Measurements from ENCODE around the gene PEX7. TPM values are rescaled to one million over a fixed set of nuclear protein-coding genes. Genes with fewer than 3 reads are reported as not detected.

PEX7 gene
- total RNA-seq, 1 donor from 2014 or later, result 6.9 TPM

DNA sequence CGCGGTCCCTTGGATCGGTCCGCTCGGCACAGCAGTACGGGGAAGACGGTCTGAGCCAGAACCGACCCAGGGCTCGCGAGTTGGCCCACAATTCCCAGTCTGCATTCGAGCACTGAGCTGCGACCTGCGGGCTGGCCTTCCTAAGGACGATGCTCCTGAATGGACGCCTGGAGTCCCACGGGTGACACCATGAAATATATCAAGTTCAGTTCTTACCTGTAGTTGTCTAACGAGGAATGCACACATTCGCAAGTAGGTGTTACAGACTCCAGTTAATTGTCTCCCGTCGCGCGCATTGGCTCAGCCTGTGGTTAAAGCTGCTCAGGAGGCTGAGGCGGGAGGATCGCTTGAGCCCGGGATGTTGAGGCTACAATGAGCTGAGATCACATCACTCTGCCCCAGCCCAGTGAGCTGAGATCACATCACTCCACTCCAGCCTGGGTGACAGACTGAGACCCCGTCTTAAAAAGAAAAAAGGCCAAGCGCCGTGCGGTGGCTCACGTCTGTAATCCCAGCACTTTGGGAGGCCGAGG is 802 bp downstream of the PEX7 start:
- Mint-ChIP-seq H3K36me3 (ENCODE audit: insufficient read depth) (peaks cover 22% of the 10 kb centered on the region), H3K27ac (peak overlapping the region; percentile 94), H3K4me1 (ENCODE audit: low read depth) (peaks cover 3% of the 10 kb centered on the region), H3K4me3 (ENCODE audit: low read depth) (peak overlapping the region; percentile 87), H3K9me3 (ENCODE audit: low read depth) (no peaks in the 10 kb centered on the region), H3K27me3 (peaks cover 7% of the 10 kb centered on the region)
- TF ChIP-seq CTCF (IDR thresholded peaks at IDR 0.05; ENCODE audit: unreplicated experiment), result no peak
- DNase-seq (ENCODE audit: low spot score, unreplicated experiment), result no peak

GRCh38 chr6:136826216-136826615 is 3.8 kb downstream of the PEX7 start:
- Mint-ChIP-seq H3K9me3 (ENCODE audit: low read depth) (peaks cover 8% of the 10 kb centered on the region), H3K4me1 (ENCODE audit: low read depth) (peaks cover 3% of the 10 kb centered on the region), H3K4me3 (ENCODE audit: low read depth) (no peak overlapping the region), H3K27me3 (no peaks in the 10 kb centered on the region), H3K36me3 (ENCODE audit: insufficient read depth) (peaks cover 47% of the 10 kb centered on the region), H3K27ac (peak overlapping the region; percentile 31)
- DNase-seq (ENCODE audit: low spot score, unreplicated experiment), result no peak
- no peak for TF ChIP-seq CTCF (IDR thresholded peaks at IDR 0.05; ENCODE audit: unreplicated experiment)

- no peak overlapping the region for H3K27ac Mint-ChIP-seq
- H3K4me1 Mint-ChIP-seq (ENCODE audit: low read depth), result no peaks in the 10 kb centered on the region
- peaks cover 23% of the 10 kb centered on the region for H3K9me3 Mint-ChIP-seq (ENCODE audit: low read depth)
- TF ChIP-seq CTCF (IDR thresholded peaks at IDR 0.05; ENCODE audit: unreplicated experiment), result no peak
- no peaks in the 10 kb centered on the region for H3K27me3 Mint-ChIP-seq
- no peak overlapping the region for H3K4me3 Mint-ChIP-seq (ENCODE audit: low read depth)
- peaks cover 58% of the 10 kb centered on the region for H3K36me3 Mint-ChIP-seq (ENCODE audit: insufficient read depth)
- DNase-seq (ENCODE audit: low spot score, unreplicated experiment), result no peak
Observed at GRCh38 chr6:136831873-136832562, 9.6 kb downstream of the PEX7 start.

DNA sequence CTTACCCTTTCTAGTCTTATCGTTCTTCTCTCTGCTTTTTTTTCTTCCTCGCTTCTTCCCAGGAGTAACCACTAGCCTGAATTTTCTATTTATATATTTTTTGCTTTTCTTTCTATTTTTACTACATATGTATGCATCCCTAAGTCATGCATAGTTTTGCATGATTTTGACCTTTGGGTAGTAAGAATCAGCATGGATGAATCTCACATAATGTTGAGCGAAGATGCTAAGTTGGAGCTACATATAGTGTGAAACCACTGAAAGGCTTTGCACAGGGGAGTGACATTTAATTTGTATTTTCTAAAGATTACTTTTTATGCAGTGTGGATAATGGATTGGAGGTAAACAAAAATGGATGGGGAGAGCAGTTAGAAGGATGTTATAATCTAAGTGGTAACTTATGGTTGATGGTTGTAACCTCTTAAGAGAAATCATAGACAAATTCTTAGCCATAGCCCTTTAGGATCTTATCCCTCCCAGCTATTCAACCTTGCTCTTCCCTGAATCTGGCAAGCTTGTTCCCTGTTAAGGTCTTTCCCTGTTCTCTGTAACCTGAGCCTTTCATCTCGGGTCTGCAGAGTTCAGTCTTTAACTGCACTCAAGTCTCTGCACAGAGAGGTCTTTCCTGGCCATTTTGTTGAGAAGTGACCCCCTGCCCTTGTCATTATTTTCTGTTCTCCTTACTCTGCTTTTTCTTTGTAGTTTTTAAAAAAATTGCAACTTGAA is 18.0 kb downstream of the PEX7 start:
- H3K27me3 Mint-ChIP-seq, result no peaks in the 10 kb centered on the region
- no peak for DNase-seq (ENCODE audit: low spot score, unreplicated experiment)
- no peak for TF ChIP-seq CTCF (IDR thresholded peaks at IDR 0.05; ENCODE audit: unreplicated experiment)
- no peaks in the 10 kb centered on the region for H3K9me3 Mint-ChIP-seq (ENCODE audit: low read depth)
- H3K4me3 Mint-ChIP-seq (ENCODE audit: low read depth), result no peak overlapping the region
- H3K36me3 Mint-ChIP-seq (ENCODE audit: insufficient read depth), result peaks cover 2% of the 10 kb centered on the region
- H3K27ac Mint-ChIP-seq, result no peak overlapping the region
- H3K4me1 Mint-ChIP-seq (ENCODE audit: low read depth), result peaks cover 3% of the 10 kb centered on the region

DNA sequence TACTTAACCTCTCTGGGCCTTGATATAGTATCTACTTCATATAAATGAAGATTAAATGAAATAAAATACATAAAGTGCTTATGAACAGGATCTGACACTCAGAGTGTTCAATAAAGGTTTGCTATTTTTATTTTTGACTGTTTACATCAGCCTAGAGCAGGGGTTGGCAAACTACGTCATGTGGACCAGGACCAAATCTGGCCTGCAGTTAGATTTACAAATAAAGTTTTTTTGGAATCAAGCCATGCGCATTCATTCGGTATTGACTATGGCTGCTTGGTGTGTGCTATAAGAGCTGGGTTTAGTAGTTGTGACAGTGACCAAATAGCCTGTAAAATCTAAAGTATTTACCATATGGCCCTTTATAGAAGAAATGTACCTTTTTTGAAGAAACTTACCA is 20.8 kb downstream of the PEX7 start:
- no peaks in the 10 kb centered on the region for H3K27me3 Mint-ChIP-seq
- H3K36me3 Mint-ChIP-seq (ENCODE audit: insufficient read depth), result peaks cover 12% of the 10 kb centered on the region
- H3K27ac Mint-ChIP-seq, result no peak overlapping the region
- H3K9me3 Mint-ChIP-seq (ENCODE audit: low read depth), result no peaks in the 10 kb centered on the region
- H3K4me1 Mint-ChIP-seq (ENCODE audit: low read depth), result peaks cover 3% of the 10 kb centered on the region
- no peak for DNase-seq (ENCODE audit: low spot score, unreplicated experiment)
- no peak overlapping the region for H3K4me3 Mint-ChIP-seq (ENCODE audit: low read depth)
- no peak for TF ChIP-seq CTCF (IDR thresholded peaks at IDR 0.05; ENCODE audit: unreplicated experiment)

Data from progenitor cell of endocrine pancreas (in vitro differentiated cells).